Measurements from ENCODE around the gene WDR72.
"Not testable (repeated sequence)": the region's sequence is repeated elsewhere in the genome, so short reads cannot be mapped to it uniquely, and the experiment has no call there.

Gene WDR72

GRCh38 chr15:53590380-53590779, 169.1 kb downstream of the WDR72 start:
- no peak for DNase-seq (ENCODE audit: low read depth in 2 of 2)

GRCh38 chr15:53589520-53590057, 169.9 kb downstream of the WDR72 start:
- DNase-seq (ENCODE audit: low read depth in 2 of 2): no peak

- DNase-seq (ENCODE audit: low read depth in 2 of 2): no peak
Observed at GRCh38 chr15:53588773-53589172, 170.7 kb downstream of the WDR72 start.

- DNase-seq (ENCODE audit: low read depth in 2 of 2): no peak
Observed at GRCh38 chr15:53586799-53587198, 172.7 kb downstream of the WDR72 start.

- no peak for DNase-seq (ENCODE audit: low read depth in 2 of 2)
Observed at GRCh38 chr15:53581513-53581912, 177.9 kb downstream of the WDR72 start.

- DNase-seq (ENCODE audit: low read depth in 2 of 2): no peak
Observed at GRCh38 chr15:53580366-53580765, 179.1 kb downstream of the WDR72 start.

- DNase-seq (ENCODE audit: low read depth in 2 of 2): no peak
Observed at GRCh38 chr15:53576841-53577240, 182.6 kb downstream of the WDR72 start.

GRCh38 chr15:53573091-53573490, 186.4 kb downstream of the WDR72 start:
- DNase-seq (ENCODE audit: low read depth in 2 of 2): no peak

- no peak for DNase-seq (ENCODE audit: low read depth in 2 of 2)
Observed at GRCh38 chr15:53569751-53570480, 189.5 kb downstream of the WDR72 start.

- no peak for DNase-seq (ENCODE audit: low read depth in 2 of 2)
Observed at GRCh38 chr15:53566912-53567311, 192.6 kb downstream of the WDR72 start.

GRCh38 chr15:53565721-53566120, 193.7 kb downstream of the WDR72 start:
- no peak for DNase-seq (ENCODE audit: low read depth in 2 of 2)

- DNase-seq (ENCODE audit: low read depth in 2 of 2): no peak
Observed at GRCh38 chr15:53564647-53565046, 194.8 kb downstream of the WDR72 start.

GRCh38 chr15:53563627-53564026, 195.8 kb downstream of the WDR72 start:
- DNase-seq (ENCODE audit: low read depth in 2 of 2): no peak

- DNase-seq (ENCODE audit: low read depth in 2 of 2): no peak
Observed at GRCh38 chr15:53559364-53560277, 199.8 kb downstream of the WDR72 start.

GRCh38 chr15:53558384-53558783, 201.1 kb downstream of the WDR72 start:
- DNase-seq (ENCODE audit: low read depth in 2 of 2): no peak

GRCh38 chr15:53555226-53555625, 204.2 kb downstream of the WDR72 start:
- no peak for DNase-seq (ENCODE audit: low read depth in 2 of 2)

- no peak for DNase-seq (ENCODE audit: low read depth in 2 of 2)
Observed at GRCh38 chr15:53549697-53550305, 209.7 kb downstream of the WDR72 start.

- DNase-seq (ENCODE audit: low read depth in 2 of 2): no peak
Observed at GRCh38 chr15:53548236-53548635, 211.2 kb downstream of the WDR72 start.

GRCh38 chr15:53540626-53541300, 218.7 kb downstream of the WDR72 start:
- not testable (repeated sequence) for DNase-seq (ENCODE audit: low read depth in 2 of 2)

GRCh38 chr15:53539878-53540277, 219.6 kb downstream of the WDR72 start:
- DNase-seq (ENCODE audit: low read depth in 2 of 2): no peak

GRCh38 chr15:53536479-53537120, 222.9 kb downstream of the WDR72 start:
- no peak for DNase-seq (ENCODE audit: low read depth in 2 of 2)
